IMR-90 (cell line): Measurements from ENCODE around the gene MTHFSD. TPM values are rescaled to one million over a fixed set of nuclear protein-coding genes. Genes with fewer than 3 reads are reported as not detected.

Experiments
- ELK1 ChIP-seq: fragments of 150-350 bp; IDR thresholded peaks from 2 replicates; pipeline ENCODE4 v1.6.1; 2016; ENCODE audit warnings: low read depth, mild to moderate bottlenecking, low read length, moderate library complexity, borderline replicate concordance
- MAFK ChIP-seq: IDR thresholded peaks from 2 replicates; pipeline ENCODE4 v1.6.1; 2012; ENCODE audit warnings: low read depth, low read length, improper control_type of control experiment
- polyA plus RNA-seq, 3 experiments: library from polyadenylated mRNA; depleted of rRNA; stranded (reverse); fragments of >200 nt; gene quantifications; 2 replicates each; pipeline ENCODE4 v1.2.3, GENCODE V29; 2012; ENCODE audit warnings: low replicate concordance in 1 of 3
- total RNA-seq: library from RNA; depleted of rRNA; stranded (reverse); fragments of >200 nt; gene quantifications from 2 replicates; pipeline ENCODE4 v1.2.3, GENCODE V29; 2012

The MTHFSD gene
- total and polyA plus RNA-seq, 2 of the 4 experiments (the other 2 are of a cell fraction) = 8.2 to 16.8 TPM

GRCh38 chr16:86508947-86509758 is 45.9 kb downstream of the MTHFSD start (continued):
- TF ChIP-seq ELK1 = no peak
- TF ChIP-seq MAFK = no peak
